Measurements from ENCODE around the gene RWDD4. TPM values are rescaled to one million over a fixed set of nuclear protein-coding genes. Genes with fewer than 3 reads are reported as not detected.
A peak's percentile ranks its signal among the peaks of the same experiment; 100 is the strongest.

Gene RWDD4
- total and polyA plus RNA-seq, 9 of the 15 experiments (the other 6 are each of a cell fraction or from before 2014, with no cell fraction given): 8.4 to 32.5 (median 24.2) TPM

DNA sequence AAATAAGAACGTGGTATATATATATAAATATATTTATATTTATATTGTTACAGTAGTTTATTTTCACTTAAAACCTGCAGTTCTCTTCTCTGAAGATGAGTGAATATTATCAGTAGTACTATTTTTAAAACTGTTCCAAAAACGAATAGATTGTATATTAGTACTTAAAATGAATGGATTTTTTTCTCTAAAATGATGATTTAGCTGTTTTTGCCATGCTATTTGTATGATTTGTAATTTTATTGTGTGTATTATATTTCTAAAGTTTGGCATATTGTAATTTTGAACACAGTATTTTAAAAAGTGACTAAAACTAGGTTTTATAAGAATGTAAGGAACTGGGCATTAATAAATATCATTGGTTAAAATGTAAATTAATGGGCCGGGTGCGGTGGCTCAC is 22.1 kb upstream of the RWDD4 start (continued):
- TF ChIP-seq, protein P1, sequence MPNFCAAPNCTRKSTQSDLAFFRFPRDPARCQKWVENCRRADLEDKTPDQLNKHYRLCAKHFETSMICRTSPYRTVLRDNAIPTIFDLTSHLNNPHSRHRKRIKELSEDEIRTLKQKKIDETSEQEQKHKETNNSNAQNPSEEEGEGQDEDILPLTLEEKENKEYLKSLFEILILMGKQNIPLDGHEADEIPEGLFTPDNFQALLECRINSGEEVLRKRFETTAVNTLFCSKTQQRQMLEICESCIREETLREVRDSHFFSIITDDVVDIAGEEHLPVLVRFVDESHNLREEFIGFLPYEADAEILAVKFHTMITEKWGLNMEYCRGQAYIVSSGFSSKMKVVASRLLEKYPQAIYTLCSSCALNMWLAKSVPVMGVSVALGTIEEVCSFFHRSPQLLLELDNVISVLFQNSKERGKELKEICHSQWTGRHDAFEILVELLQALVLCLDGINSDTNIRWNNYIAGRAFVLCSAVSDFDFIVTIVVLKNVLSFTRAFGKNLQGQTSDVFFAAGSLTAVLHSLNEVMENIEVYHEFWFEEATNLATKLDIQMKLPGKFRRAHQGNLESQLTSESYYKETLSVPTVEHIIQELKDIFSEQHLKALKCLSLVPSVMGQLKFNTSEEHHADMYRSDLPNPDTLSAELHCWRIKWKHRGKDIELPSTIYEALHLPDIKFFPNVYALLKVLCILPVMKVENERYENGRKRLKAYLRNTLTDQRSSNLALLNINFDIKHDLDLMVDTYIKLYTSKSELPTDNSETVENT (CRISPR knock-in tag; IDR thresholded peaks at IDR 0.05): no peak
- TF ChIP-seq MAFG (tag; conservative IDR thresholded peaks at IDR 0.05): peak; percentile 33; the same call in 1 of the 2 replicates
- no peak for TF ChIP-seq PRMT5 (CRISPR knock-in tag; IDR thresholded peaks at IDR 0.05)
- no peak for TF ChIP-seq POLR3A (IDR thresholded peaks at IDR 0.05; ENCODE audit: borderline replicate concordance, extremely low read depth, insufficient read depth, insufficient read length)

DNA sequence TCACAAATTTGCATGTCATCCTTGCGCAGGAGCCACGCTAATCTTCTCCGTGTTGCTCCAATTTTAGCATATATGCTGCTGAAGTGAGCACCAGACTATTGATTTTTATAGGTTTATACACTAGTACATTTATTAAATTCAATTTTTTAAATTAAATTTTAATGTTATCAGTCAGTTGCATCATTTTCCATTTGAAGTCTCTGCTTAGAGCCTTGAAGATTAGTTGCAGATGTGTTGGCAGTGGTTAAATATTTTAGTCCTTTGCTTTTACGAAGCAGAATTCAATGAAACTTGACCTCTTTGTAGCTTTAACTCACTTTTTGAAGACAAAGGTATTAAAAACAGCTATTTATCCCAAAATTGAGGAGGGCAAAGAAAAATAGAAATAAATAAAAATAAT is 16.6 kb upstream of the RWDD4 start:
- TF ChIP-seq, protein P2, sequence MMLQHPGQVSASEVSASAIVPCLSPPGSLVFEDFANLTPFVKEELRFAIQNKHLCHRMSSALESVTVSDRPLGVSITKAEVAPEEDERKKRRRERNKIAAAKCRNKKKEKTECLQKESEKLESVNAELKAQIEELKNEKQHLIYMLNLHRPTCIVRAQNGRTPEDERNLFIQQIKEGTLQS (IDR thresholded peaks at IDR 0.05): 0 out of 2 replicates have a peak, but pooled peaks have one; percentile 10
- TF ChIP-seq, protein P2 (CRISPR knock-in tag; conservative IDR thresholded peaks at IDR 0.05): no peak
- TF ChIP-seq XRCC4 (IDR thresholded peaks at IDR 0.05; ENCODE audit: extremely low read depth, insufficient read depth, insufficient read length): no peak
- no peak for FAIRE-seq
- H3K36me3 ChIP-seq (ENCODE audit: control insufficient read depth, insufficient read depth, low read length): peaks cover 49% of the 10 kb centered on the region; the same call in 2 of the 3 replicates

More for the DNA sequence above, 16.6 kb upstream of the RWDD4 start:
- intact Hi-C loops (cut with micrococcal nuclease): no loop called here
- DNase-seq (ENCODE audit: extremely low read depth in 1 of 4, low spot score in 3 of 4) (no peak), ATAC-seq (no peak)
- ChIA-PET POLR2A (no interaction called here), CTCF (ENCODE audit: low intra/inter-chr PET ratio) (no interaction called here)
- Histone ChIP-seq H3K9me3 (replicated peaks; ENCODE audit: control insufficient read depth, insufficient read depth, low read depth, low read length) (no peaks in the 10 kb centered on the region), H3K4me1 (replicated peaks in 1 of 2; ENCODE audit: control insufficient read depth in 2 of 2, insufficient read depth in 2 of 2, low read length in 2 of 2) (no peaks in the 10 kb centered on the region), H3K79me2 (ENCODE audit: control insufficient read depth, insufficient read depth, low read length) (no peaks in the 10 kb centered on the region), H4K20me1 (replicated peaks; ENCODE audit: control insufficient read depth, insufficient read depth, low read length) (no peaks in the 10 kb centered on the region), H3K4me3 (no peak overlapping the region), H3K9me1 (ENCODE audit: control insufficient read depth, insufficient read depth, low read length) (no peaks in the 10 kb centered on the region), H3K27ac (ENCODE audit: extremely low read depth, low read depth, low read length) (no peak overlapping the region), H3K27me3 (ENCODE audit: control insufficient read depth in 2 of 2, insufficient read depth in 2 of 2, low read length in 2 of 2) (no peaks in the 10 kb centered on the region), H3K9ac (ENCODE audit: insufficient read depth in 1 of 2, low read depth in 2 of 2, low read length in 2 of 2) (no peak overlapping the region), H2AFZ (ENCODE audit: low read depth, low read length) (no peak overlapping the region), H3K4me2 (ENCODE audit: insufficient read depth, low read length) (no peak overlapping the region)
- WGBS (ENCODE audit: insufficient coverage, low coverage, missing lambda C conversion rate): 91% methylated on average over 4 of the region's 4 CpGs
- in situ Hi-C loops (cut with MboI): no loop called here
- BruUV-seq (replicated peaks): no TSS peak
